MM.1S (cell line): ENCODE results near the gene SEC11C.

ENCODE experiments used
- DNase-seq: peaks from one replicate; pipeline ENCODE4 v3.0.0-alpha.2; 2015
- H2AFZ ChIP-seq: fragments of 300-600 bp; sonication (generic); 2 replicates; pipeline ENCODE4 v1.6.0; 2016; ENCODE audit warnings: antibody characterized with exemption, low read length
- H3F3A ChIP-seq: fragments of 300-600 bp; sonication (generic); 2 replicates; pipeline ENCODE4 v1.6.1; 2016; ENCODE audit warnings: mild to moderate bottlenecking, antibody characterized with exemption, low read length, moderate library complexity, mixed read lengths; ENCODE audit not compliant: insufficient read depth
- H3K27ac ChIP-seq: fragments of 300-600 bp; sonication (generic); 2 replicates; pipeline ENCODE4 v1.5.1; 2016; ENCODE audit warnings: mild to moderate bottlenecking, low read length
- H3K27me3 ChIP-seq: fragments of 300-600 bp; sonication (generic); replicated peaks from 2 replicates; pipeline ENCODE4 v1.6.0; 2016; ENCODE audit warnings: low read length; ENCODE audit not compliant: insufficient read depth
- H3K36me3 ChIP-seq: fragments of 300-600 bp; sonication (generic); replicated peaks from 2 replicates; pipeline ENCODE4 v1.6.1; 2016; ENCODE audit warnings: mild to moderate bottlenecking, low read length, mixed read lengths; ENCODE audit not compliant: insufficient read depth
- H3K4me1 ChIP-seq: fragments of 300-600 bp; sonication (generic); 2 replicates; pipeline ENCODE4 v1.6.1; 2016; ENCODE audit warnings: low read length, mixed read lengths
- H3K4me2 ChIP-seq: fragments of 300-600 bp; sonication (generic); 2 replicates; pipeline ENCODE4 v1.6.0; 2016; ENCODE audit warnings: low read depth, low read length
- H3K4me3 ChIP-seq: fragments of 300-600 bp; sonication (generic); 2 replicates; pipeline ENCODE4 v1.5.1; 2016; ENCODE audit warnings: low read length, mixed read lengths
- H3K79me2 ChIP-seq: fragments of 300-600 bp; sonication (generic); 2 replicates; pipeline ENCODE4 v1.6.1; 2016; ENCODE audit warnings: mixed run types, low read length, mixed read lengths
- H3K9ac ChIP-seq: fragments of 300-600 bp; sonication (generic); 2 replicates; pipeline ENCODE4 v1.6.1; 2016; ENCODE audit warnings: low read length, mixed read lengths
- H3K9me2 ChIP-seq: fragments of 300-600 bp; sonication (generic); replicated peaks from 2 replicates; pipeline ENCODE4 v1.6.1; 2016; ENCODE audit warnings: mild to moderate bottlenecking, low read length, mixed read lengths; ENCODE audit not compliant: insufficient read depth
- H3K9me3 ChIP-seq: fragments of 300-600 bp; sonication (generic); replicated peaks from 2 replicates; pipeline ENCODE4 v1.6.1; 2016; ENCODE audit warnings: mild to moderate bottlenecking, low read length, mixed read lengths; ENCODE audit not compliant: insufficient read depth
- H4K20me1 ChIP-seq: fragments of 300-600 bp; sonication (generic); 2 replicates; pipeline ENCODE4 v1.6.1; 2016; ENCODE audit warnings: mild to moderate bottlenecking, low read length, moderate library complexity, mixed read lengths; ENCODE audit not compliant: insufficient read depth
- CTCF ChIP-seq: fragments of 300-600 bp; sonication (generic); IDR thresholded peaks from 2 replicates; pipeline ENCODE4 v1.5.1; 2016; ENCODE audit warnings: antibody characterized with exemption, low read length, mixed read lengths
- EZH2 ChIP-seq: fragments of 300-600 bp; sonication (generic); optimal IDR thresholded peaks from 2 replicates; pipeline ENCODE3; 2017; ENCODE audit warnings: low read depth, mild to moderate bottlenecking, antibody characterized with exemption, low read length, mixed read lengths
- EZH2phosphoT487 ChIP-seq: fragments of 300-600 bp; sonication (generic); IDR thresholded peaks from 2 replicates; pipeline ENCODE4 v1.6.1; 2018; ENCODE audit warnings: antibody characterized with exemption, low read length

Gene SEC11C

GRCh38 chr18:59124370-59124704, 15.3 kb upstream of the SEC11C start:
- H3K4me2 ChIP-seq: no peak overlapping the region
- H3K9me3 ChIP-seq: no peaks in the 10 kb centered on the region
- no peaks in the 10 kb centered on the region for H3K9me2 ChIP-seq
- no peak overlapping the region for H3K9ac ChIP-seq
- no peak overlapping the region for H3K4me3 ChIP-seq
- H3K79me2 ChIP-seq: no peaks in the 10 kb centered on the region
- no peak for TF ChIP-seq CTCF
- TF ChIP-seq EZH2phosphoT487: no peak
- no peak for TF ChIP-seq EZH2
- H3K36me3 ChIP-seq: no peaks in the 10 kb centered on the region
- H3F3A ChIP-seq: no peaks in the 10 kb centered on the region
- no peak overlapping the region for H2AFZ ChIP-seq
- H3K4me1 ChIP-seq: no peaks in the 10 kb centered on the region
- no peaks in the 10 kb centered on the region for H4K20me1 ChIP-seq
- no peak overlapping the region for H3K27ac ChIP-seq
- H3K27me3 ChIP-seq: no peaks in the 10 kb centered on the region
- DNase-seq: no peak

GRCh38 chr18:59127047-59127446, 12.6 kb upstream of the SEC11C start:
- Histone ChIP-seq H3K36me3 (no peaks in the 10 kb centered on the region), H3K4me3 (no peak overlapping the region), H3K9me3 (no peaks in the 10 kb centered on the region), H3K9ac (no peak overlapping the region), H3K79me2 (no peaks in the 10 kb centered on the region), H3K4me1 (no peaks in the 10 kb centered on the region), H3F3A (no peaks in the 10 kb centered on the region), H3K27ac (no peak overlapping the region), H2AFZ (no peak overlapping the region), H3K4me2 (no peak overlapping the region), H3K9me2 (no peaks in the 10 kb centered on the region), H3K27me3 (no peaks in the 10 kb centered on the region), H4K20me1 (no peaks in the 10 kb centered on the region)
- no peak for DNase-seq
- peak; percentile 7; the same call in 1 of the 2 replicates for TF ChIP-seq CTCF
- TF ChIP-seq EZH2phosphoT487: no peak
- TF ChIP-seq EZH2: no peak

GRCh38 chr18:59129951-59130703, 9.6 kb upstream of the SEC11C start:
- Histone ChIP-seq H3K4me2 (no peak overlapping the region), H3K9ac (no peak overlapping the region), H3K27me3 (no peaks in the 10 kb centered on the region), H3F3A (no peaks in the 10 kb centered on the region), H2AFZ (no peak overlapping the region), H3K9me2 (no peaks in the 10 kb centered on the region), H3K36me3 (no peaks in the 10 kb centered on the region), H3K79me2 (no peaks in the 10 kb centered on the region), H3K27ac (no peak overlapping the region), H3K4me3 (no peak overlapping the region), H3K4me1 (no peaks in the 10 kb centered on the region), H3K9me3 (no peaks in the 10 kb centered on the region), H4K20me1 (no peaks in the 10 kb centered on the region)
- TF ChIP-seq EZH2phosphoT487 (no peak), EZH2 (no peak), CTCF (no peak)
- no peak for DNase-seq
